ENCODE data around the gene GUCY2F.

Gene GUCY2F

GRCh38 chrX:109382332-109382731, 99.6 kb downstream of the GUCY2F start:
- H3K27me3 ChIP-seq (ENCODE audit: low read depth) = peaks cover 3% of the 10 kb centered on the region
- H3K36me3 ChIP-seq (replicated peaks) = no peaks in the 10 kb centered on the region
- no peaks in the 10 kb centered on the region for H3K9me3 ChIP-seq
- no peaks in the 10 kb centered on the region for H3K4me1 ChIP-seq
- in situ Hi-C loops (cut with MboI; ENCODE audit: low sequenced_read_pairs) = loop anchor here (25.0 kb wide), 1 partner anchor 645 kb away; the partner anchor contains the start of gene IRS4
- no peak for DNase-seq (ENCODE audit: low spot score in 2 of 2)
- no peak overlapping the region for H3K4me3 ChIP-seq

- no peaks in the 10 kb centered on the region for H3K36me3 ChIP-seq (replicated peaks)
- in situ Hi-C loops (cut with MboI; ENCODE audit: low sequenced_read_pairs) = loop anchor here (25.0 kb wide), 1 partner anchor 641 kb away; the partner anchor contains the start of gene IRS4
- no peak overlapping the region for H3K4me3 ChIP-seq
- DNase-seq (ENCODE audit: low spot score in 2 of 2) = no peak
- H3K9me3 ChIP-seq = no peaks in the 10 kb centered on the region
- peaks cover 3% of the 10 kb centered on the region for H3K27me3 ChIP-seq (ENCODE audit: low read depth)
- H3K4me1 ChIP-seq = no peaks in the 10 kb centered on the region
These were observed 103.6 kb downstream of the GUCY2F start for GRCh38 chrX:109378281-109378680.

GRCh38 chrX:109374262-109374960, 107.5 kb downstream of the GUCY2F start:
- Histone ChIP-seq H3K4me3 (no peak overlapping the region), H3K9me3 (no peaks in the 10 kb centered on the region), H3K27me3 (ENCODE audit: low read depth) (no peaks in the 10 kb centered on the region), H3K4me1 (peaks cover 14% of the 10 kb centered on the region), H3K36me3 (replicated peaks) (no peaks in the 10 kb centered on the region)
- no peak for DNase-seq (ENCODE audit: low spot score in 2 of 2)
- in situ Hi-C loops (cut with MboI; ENCODE audit: low sequenced_read_pairs) = no loop called here

- H3K36me3 ChIP-seq (replicated peaks) = no peaks in the 10 kb centered on the region
- H3K9me3 ChIP-seq = no peaks in the 10 kb centered on the region
- H3K4me1 ChIP-seq = peaks cover 14% of the 10 kb centered on the region
- no peak overlapping the region for H3K4me3 ChIP-seq
- H3K27me3 ChIP-seq (ENCODE audit: low read depth) = no peaks in the 10 kb centered on the region
- in situ Hi-C loops (cut with MboI; ENCODE audit: low sequenced_read_pairs) = no loop called here
- no peak for DNase-seq (ENCODE audit: low spot score in 2 of 2)
These were observed 108.4 kb downstream of the GUCY2F start for GRCh38 chrX:109373468-109373867.

- H3K27me3 ChIP-seq (ENCODE audit: low read depth) = no peaks in the 10 kb centered on the region
- peaks cover 14% of the 10 kb centered on the region for H3K4me1 ChIP-seq
- H3K9me3 ChIP-seq = no peaks in the 10 kb centered on the region
- no peaks in the 10 kb centered on the region for H3K36me3 ChIP-seq (replicated peaks)
- H3K4me3 ChIP-seq = no peak overlapping the region
- in situ Hi-C loops (cut with MboI; ENCODE audit: low sequenced_read_pairs) = no loop called here
- DNase-seq (ENCODE audit: low spot score in 2 of 2) = no peak
These were observed 109.2 kb downstream of the GUCY2F start for GRCh38 chrX:109372716-109373115.

- peak in 1 of 2 experiments; percentile 26 for DNase-seq (ENCODE audit: low spot score in 2 of 2)
- Histone ChIP-seq H3K4me3 (no peak overlapping the region), H3K27me3 (ENCODE audit: low read depth) (no peaks in the 10 kb centered on the region), H3K4me1 (peaks cover 14% of the 10 kb centered on the region), H3K9me3 (no peaks in the 10 kb centered on the region), H3K36me3 (replicated peaks) (no peaks in the 10 kb centered on the region)
- in situ Hi-C loops (cut with MboI; ENCODE audit: low sequenced_read_pairs) = no loop called here
These were observed 109.6 kb downstream of the GUCY2F start for GRCh38 chrX:109372291-109372690.

GRCh38 chrX:109362101-109362500, 119.8 kb downstream of the GUCY2F start:
- H3K36me3 ChIP-seq (replicated peaks) = no peaks in the 10 kb centered on the region
- H3K4me1 ChIP-seq = no peaks in the 10 kb centered on the region
- no peak overlapping the region for H3K4me3 ChIP-seq
- DNase-seq (ENCODE audit: low spot score in 2 of 2) = no peak
- in situ Hi-C loops (cut with MboI; ENCODE audit: low sequenced_read_pairs) = no loop called here
- H3K9me3 ChIP-seq = no peaks in the 10 kb centered on the region
- H3K27me3 ChIP-seq (ENCODE audit: low read depth) = no peaks in the 10 kb centered on the region

GRCh38 chrX:109360301-109360700, 121.6 kb downstream of the GUCY2F start:
- Histone ChIP-seq H3K4me3 (no peak overlapping the region), H3K27me3 (ENCODE audit: low read depth) (peaks cover 2% of the 10 kb centered on the region; the same call in 1 of the 2 replicates), H3K4me1 (no peaks in the 10 kb centered on the region), H3K36me3 (replicated peaks) (no peaks in the 10 kb centered on the region), H3K9me3 (no peaks in the 10 kb centered on the region)
- in situ Hi-C loops (cut with MboI; ENCODE audit: low sequenced_read_pairs) = no loop called here
- no peak for DNase-seq (ENCODE audit: low spot score in 2 of 2)

GRCh38 chrX:109357706-109358105, 124.2 kb downstream of the GUCY2F start:
- DNase-seq (ENCODE audit: low spot score in 2 of 2) = no peak
- in situ Hi-C loops (cut with MboI; ENCODE audit: low sequenced_read_pairs) = no loop called here
- peaks cover 2% of the 10 kb centered on the region; the same call in 1 of the 2 replicates for H3K27me3 ChIP-seq (ENCODE audit: low read depth)
- no peaks in the 10 kb centered on the region for H3K4me1 ChIP-seq
- no peaks in the 10 kb centered on the region for H3K36me3 ChIP-seq (replicated peaks)
- no peak overlapping the region for H3K4me3 ChIP-seq
- H3K9me3 ChIP-seq = no peaks in the 10 kb centered on the region

- Histone ChIP-seq H3K27me3 (ENCODE audit: low read depth) (peaks cover 2% of the 10 kb centered on the region; the same call in 1 of the 2 replicates), H3K36me3 (replicated peaks) (no peaks in the 10 kb centered on the region), H3K4me3 (no peak overlapping the region), H3K4me1 (no peaks in the 10 kb centered on the region), H3K9me3 (no peaks in the 10 kb centered on the region)
- DNase-seq (ENCODE audit: low spot score in 2 of 2) = no peak
- in situ Hi-C loops (cut with MboI; ENCODE audit: low sequenced_read_pairs) = no loop called here
These were observed 125.2 kb downstream of the GUCY2F start for GRCh38 chrX:109356684-109357083.

GRCh38 chrX:109352066-109352588, 129.8 kb downstream of the GUCY2F start:
- H3K4me3 ChIP-seq = no peak overlapping the region
- DNase-seq (ENCODE audit: low spot score in 2 of 2) = no peak
- no peaks in the 10 kb centered on the region for H3K9me3 ChIP-seq
- in situ Hi-C loops (cut with MboI; ENCODE audit: low sequenced_read_pairs) = no loop called here
- no peaks in the 10 kb centered on the region for H3K4me1 ChIP-seq
- no peaks in the 10 kb centered on the region for H3K36me3 ChIP-seq (replicated peaks)
- H3K27me3 ChIP-seq (ENCODE audit: low read depth) = peaks cover 2% of the 10 kb centered on the region; the same call in 1 of the 2 replicates

GRCh38 chrX:109351557-109351956, 130.3 kb downstream of the GUCY2F start:
- in situ Hi-C loops (cut with MboI; ENCODE audit: low sequenced_read_pairs) = no loop called here
- no peaks in the 10 kb centered on the region for H3K9me3 ChIP-seq
- no peak for DNase-seq (ENCODE audit: low spot score in 2 of 2)
- no peak overlapping the region for H3K4me3 ChIP-seq
- H3K36me3 ChIP-seq (replicated peaks) = no peaks in the 10 kb centered on the region
- no peaks in the 10 kb centered on the region for H3K4me1 ChIP-seq
- H3K27me3 ChIP-seq (ENCODE audit: low read depth) = 0 out of 2 replicates have a peak, but pooled peaks cover 2% of the 10 kb centered on the region

- Histone ChIP-seq H3K4me3 (no peak overlapping the region), H3K36me3 (replicated peaks) (no peaks in the 10 kb centered on the region), H3K9me3 (no peaks in the 10 kb centered on the region), H3K27me3 (ENCODE audit: low read depth) (no peaks in the 10 kb centered on the region), H3K4me1 (no peaks in the 10 kb centered on the region)
- no peak for DNase-seq (ENCODE audit: low spot score in 2 of 2)
- in situ Hi-C loops (cut with MboI; ENCODE audit: low sequenced_read_pairs) = no loop called here
These were observed 131.3 kb downstream of the GUCY2F start for GRCh38 chrX:109350551-109350950.

- DNase-seq (ENCODE audit: low spot score in 2 of 2) = no peak
These were observed 131.8 kb downstream of the GUCY2F start for GRCh38 chrX:109350051-109350450.

More at GRCh38 chrX:109350051-109350450, 131.8 kb downstream of the GUCY2F start:
- H3K4me1 ChIP-seq = no peaks in the 10 kb centered on the region
- no peaks in the 10 kb centered on the region for H3K36me3 ChIP-seq (replicated peaks)
- no peaks in the 10 kb centered on the region for H3K27me3 ChIP-seq (ENCODE audit: low read depth)
- H3K9me3 ChIP-seq = no peaks in the 10 kb centered on the region
- in situ Hi-C loops (cut with MboI; ENCODE audit: low sequenced_read_pairs) = no loop called here
- H3K4me3 ChIP-seq = no peak overlapping the region

Measured in HAP-1 (cell line).